ENCODE results near the gene SMARCD3. TPM values are rescaled to one million over a fixed set of nuclear protein-coding genes. Genes with fewer than 3 reads are reported as not detected.

SMARCD3 gene
- total RNA-seq, 1 experiment from 2014 or later: 4.6 TPM

DNA sequence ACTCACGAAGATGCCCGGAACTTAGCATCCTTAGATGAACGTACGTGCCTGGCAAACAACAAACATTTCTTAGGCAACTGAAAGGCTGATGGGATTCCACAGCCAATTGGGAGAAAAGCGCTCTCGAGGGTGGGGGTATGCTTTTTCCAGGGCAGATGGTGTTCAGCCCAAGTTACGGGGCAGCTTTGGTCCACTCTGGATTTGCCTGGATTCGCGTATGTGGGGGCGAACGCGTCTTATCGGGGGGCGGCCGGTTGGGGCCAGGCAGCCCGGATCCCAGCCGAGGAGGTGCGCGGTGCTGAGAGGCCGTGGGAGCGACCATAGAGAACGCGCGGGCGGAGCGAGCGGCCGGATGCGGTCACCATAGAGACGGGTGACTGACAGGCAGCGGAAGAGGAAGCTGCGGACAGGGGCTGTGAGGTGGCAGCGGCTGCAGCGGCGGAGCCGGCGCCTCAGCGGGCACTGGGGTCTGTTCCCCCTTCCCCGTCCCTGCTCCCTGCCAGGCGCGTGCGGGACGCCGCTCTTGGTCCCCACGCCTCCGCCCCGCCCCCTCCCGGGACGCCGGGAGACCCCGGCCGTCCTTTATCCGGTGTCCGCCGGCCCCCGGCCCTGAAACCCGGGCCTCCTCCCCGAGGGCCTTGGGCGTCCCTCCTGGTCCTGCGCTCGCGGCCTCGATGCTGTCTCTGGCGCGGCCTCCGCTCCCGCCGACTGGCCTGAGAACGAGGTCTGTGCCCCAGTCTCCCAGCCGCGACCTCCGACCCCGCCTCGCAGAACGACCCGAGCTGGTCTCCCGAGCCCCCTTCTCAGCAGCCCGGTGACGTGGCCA lies 16.2 kb downstream of the SMARCD3 start, which contains the start of gene CHPF2:
Gene CHPF2, plus strand, starts transcription at position 393 of the 826 bp plus-strand sequence. CDS start 1,529 bp downstream, outside the sequence.
- Histone ChIP-seq H3K4me1 (replicated peaks; ENCODE audit: insufficient read depth) (peaks cover 29% of the 10 kb centered on the region), H3K27ac (peak within 1 kb of the TSS; percentile 11; the same call in 1 of the 2 replicates), H3K9me3 (ENCODE audit: insufficient read depth, low read depth) (no peaks in the 10 kb centered on the region), H3K79me2 (ENCODE audit: low read depth) (peaks cover 41% of the 10 kb centered on the region), H4K20me1 (ENCODE audit: insufficient read depth) (peaks cover 38% of the 10 kb centered on the region), H3K36me3 (ENCODE audit: low read depth) (peaks cover 16% of the 10 kb centered on the region; the same call in 1 of the 2 replicates), H3K4me2 (peak within 1 kb of the TSS; percentile 91), H3K27me3 (ENCODE audit: insufficient read depth, low read depth) (no peaks in the 10 kb centered on the region), H3F3A (ENCODE audit: insufficient read depth, low read depth) (peaks cover 14% of the 10 kb centered on the region; the same call in 1 of the 2 replicates), H3K9me2 (ENCODE audit: insufficient read depth) (no peaks in the 10 kb centered on the region), H3K4me3 (peak within 1 kb of the TSS; percentile 88), H2AFZ (peak within 1 kb of the TSS; percentile 92)
- no TSS peak for BruUV-seq (replicated peaks)
- TF ChIP-seq, protein P1, sequence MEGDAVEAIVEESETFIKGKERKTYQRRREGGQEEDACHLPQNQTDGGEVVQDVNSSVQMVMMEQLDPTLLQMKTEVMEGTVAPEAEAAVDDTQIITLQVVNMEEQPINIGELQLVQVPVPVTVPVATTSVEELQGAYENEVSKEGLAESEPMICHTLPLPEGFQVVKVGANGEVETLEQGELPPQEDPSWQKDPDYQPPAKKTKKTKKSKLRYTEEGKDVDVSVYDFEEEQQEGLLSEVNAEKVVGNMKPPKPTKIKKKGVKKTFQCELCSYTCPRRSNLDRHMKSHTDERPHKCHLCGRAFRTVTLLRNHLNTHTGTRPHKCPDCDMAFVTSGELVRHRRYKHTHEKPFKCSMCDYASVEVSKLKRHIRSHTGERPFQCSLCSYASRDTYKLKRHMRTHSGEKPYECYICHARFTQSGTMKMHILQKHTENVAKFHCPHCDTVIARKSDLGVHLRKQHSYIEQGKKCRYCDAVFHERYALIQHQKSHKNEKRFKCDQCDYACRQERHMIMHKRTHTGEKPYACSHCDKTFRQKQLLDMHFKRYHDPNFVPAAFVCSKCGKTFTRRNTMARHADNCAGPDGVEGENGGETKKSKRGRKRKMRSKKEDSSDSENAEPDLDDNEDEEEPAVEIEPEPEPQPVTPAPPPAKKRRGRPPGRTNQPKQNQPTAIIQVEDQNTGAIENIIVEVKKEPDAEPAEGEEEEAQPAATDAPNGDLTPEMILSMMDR (conservative IDR thresholded peaks at IDR 0.05): no peak
- TF ChIP-seq EZH2 (IDR thresholded peaks at IDR 0.05; ENCODE audit: low read depth): no peak
- ChIA-PET CTCF (interaction anchor here (2.2 kb wide), 1 partner anchor 12 kb away, joined by 6 read pairs; no protein-coding TSS in a partner anchor), POLR2A (ENCODE audit: unreplicated experiment) (interaction anchor here (0.5 to 0.7 kb wide), 2 partner anchors 10 to 35 kb away, joined by 3 to 4 read pairs; no protein-coding TSS in a partner anchor)
- DNase-seq: peak; percentile 76 to 89
- intact Hi-C loops (cut with micrococcal nuclease; ENCODE audit: unreplicated experiment): no loop called here

DNA sequence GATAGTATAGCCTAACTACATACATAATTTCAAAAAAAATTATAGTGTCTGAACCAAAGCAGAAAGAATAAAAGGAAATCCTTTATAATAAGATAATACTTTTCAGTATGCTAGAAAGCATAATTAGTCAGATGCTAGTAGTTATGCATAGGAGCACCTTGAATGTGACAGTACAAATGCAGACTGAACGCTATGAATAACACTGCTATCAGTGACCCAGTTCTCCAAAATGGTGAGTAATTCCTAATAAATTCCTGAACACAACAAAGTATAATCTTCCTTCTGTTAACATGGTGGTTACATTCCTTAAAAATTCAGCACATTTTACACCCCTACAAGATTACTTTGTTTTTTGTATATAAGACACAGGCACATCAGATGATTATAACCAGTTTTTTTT lies 17.4 kb downstream of the SMARCD3 start:
- Histone ChIP-seq H3K4me3 (no peak overlapping the region), H3K27me3 (ENCODE audit: insufficient read depth, low read depth) (no peaks in the 10 kb centered on the region), H2AFZ (no peak overlapping the region), H3K36me3 (ENCODE audit: low read depth) (peaks cover 10% of the 10 kb centered on the region; the same call in 1 of the 2 replicates), H3K4me1 (replicated peaks; ENCODE audit: insufficient read depth) (peaks cover 30% of the 10 kb centered on the region), H3K79me2 (ENCODE audit: low read depth) (peaks cover 44% of the 10 kb centered on the region), H3K4me2 (no peak overlapping the region), H3K9me2 (ENCODE audit: insufficient read depth) (no peaks in the 10 kb centered on the region), H3K9me3 (ENCODE audit: insufficient read depth, low read depth) (no peaks in the 10 kb centered on the region), H3F3A (ENCODE audit: insufficient read depth, low read depth) (peaks cover 14% of the 10 kb centered on the region; the same call in 1 of the 2 replicates), H3K27ac (no peak overlapping the region), H4K20me1 (ENCODE audit: insufficient read depth) (peaks cover 25% of the 10 kb centered on the region)
- no peak for DNase-seq
- no TSS peak for BruUV-seq (replicated peaks)
- ChIA-PET CTCF (no interaction called here), POLR2A (ENCODE audit: unreplicated experiment) (no interaction called here)
- intact Hi-C loops (cut with micrococcal nuclease; ENCODE audit: unreplicated experiment): no loop called here
- TF ChIP-seq, protein P1 (conservative IDR thresholded peaks at IDR 0.05): no peak
- no peak for TF ChIP-seq EZH2 (IDR thresholded peaks at IDR 0.05; ENCODE audit: low read depth)

DNA sequence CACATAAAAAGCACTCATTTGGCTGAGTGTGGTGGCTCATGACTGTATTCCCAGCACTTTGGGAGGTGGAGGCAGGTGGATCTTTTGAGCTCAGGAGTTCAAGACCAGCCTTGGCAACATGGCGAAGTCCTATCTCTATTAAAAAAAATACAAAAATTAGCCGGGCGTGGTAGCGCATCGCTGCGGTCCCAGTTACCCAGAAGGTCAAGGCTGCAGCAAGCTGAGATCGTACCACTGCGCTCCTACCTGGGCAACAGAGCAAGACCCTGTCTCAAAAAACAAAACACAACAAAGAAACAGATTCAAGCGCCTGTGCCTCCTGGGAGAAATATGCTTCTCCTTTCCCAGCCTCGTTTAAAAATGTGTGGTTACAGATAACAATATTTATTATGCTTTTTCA lies 19.2 kb downstream of the SMARCD3 start:
- no peak overlapping the region for H3K4me2 ChIP-seq
- H3K36me3 ChIP-seq (ENCODE audit: low read depth): peaks cover 15% of the 10 kb centered on the region
- H2AFZ ChIP-seq: no peak overlapping the region
- H3K4me1 ChIP-seq (replicated peaks; ENCODE audit: insufficient read depth): peaks cover 40% of the 10 kb centered on the region
- ChIA-PET CTCF (no interaction called here), POLR2A (ENCODE audit: unreplicated experiment) (no interaction called here)
- no peak for DNase-seq
- H3F3A ChIP-seq (ENCODE audit: insufficient read depth, low read depth): peaks cover 14% of the 10 kb centered on the region; the same call in 1 of the 2 replicates
- no peak overlapping the region for H3K4me3 ChIP-seq
- peaks cover 41% of the 10 kb centered on the region for H3K79me2 ChIP-seq (ENCODE audit: low read depth)
- H3K9me2 ChIP-seq (ENCODE audit: insufficient read depth): no peaks in the 10 kb centered on the region
- H3K9me3 ChIP-seq (ENCODE audit: insufficient read depth, low read depth): no peaks in the 10 kb centered on the region
- H3K27ac ChIP-seq: no peak overlapping the region
- TF ChIP-seq EZH2 (IDR thresholded peaks at IDR 0.05; ENCODE audit: low read depth): no peak
- TF ChIP-seq, protein P1 (conservative IDR thresholded peaks at IDR 0.05): no peak
- H4K20me1 ChIP-seq (ENCODE audit: insufficient read depth): peaks cover 7% of the 10 kb centered on the region
- no TSS peak for BruUV-seq (replicated peaks)
- H3K27me3 ChIP-seq (ENCODE audit: insufficient read depth, low read depth): no peaks in the 10 kb centered on the region
- intact Hi-C loops (cut with micrococcal nuclease; ENCODE audit: unreplicated experiment): loop anchor here (5.0 kb wide), 1 partner anchor 117 kb away; no protein-coding TSS in a partner anchor
